Measurements from ENCODE around the gene DNAJC18. TPM values are rescaled to one million over a fixed set of nuclear protein-coding genes. Genes with fewer than 3 reads are reported as not detected.

The DNAJC18 gene
- total and polyA plus RNA-seq, 8 donors, result under 0.01 to 12.1 (median 2.3) TPM; not detected in 1

GRCh38 chr5:139472386-139473030 is 33.2 kb upstream of the DNAJC18 start:
- Histone ChIP-seq H3K27ac (peak overlapping the region in 4 of 5 donors; percentile 19 to 62 (median 44)), H3K36me3 (peaks cover 0 to 27% (median 21%) of the 10 kb centered on the region in 4 donors), H3K27me3 (no peaks in the 10 kb centered on the region), H3K9me3 (no peaks in the 10 kb centered on the region), H3K4me1 (peaks cover 0 to 47% (median 19%) of the 10 kb centered on the region in 4 donors), H3K4me3 (no peak overlapping the region)
- intact Hi-C loops (cut with DNase I; ENCODE audit: low total_unique reads), result no loop called here
- no peak for DNase-seq
- 83 to 92% (median 86%) methylated on average over 12 to 15 of the region's 15 CpGs for whole genome bisulfite sequencing, 5 donors
- TF ChIP-seq EP300 (IDR thresholded peaks at IDR 0.05), result no peak
- TF ChIP-seq CTCF (IDR thresholded peaks at IDR 0.05), result no peak
- TF ChIP-seq POLR2AphosphoS5 (IDR thresholded peaks at IDR 0.05), result no peak
- no peak for TF ChIP-seq POLR2A (IDR thresholded peaks at IDR 0.05)

GRCh38 chr5:139470821-139471300 is 31.5 kb upstream of the DNAJC18 start, which contains the start of gene SMIM33:
TSS of gene SMIM33 (plus strand) at chr5:139471004. CDS start at chr5:139471122, 118 bp downstream.
- DNase-seq, result peak; percentile 30 to 36
- Histone ChIP-seq H3K9me3 (no peaks in the 10 kb centered on the region), H3K4me3 (no peak within 1 kb of the TSS), H3K27ac (peak within 1 kb of the TSS in 3 of 5 donors; percentile 0 to 41 (median 41)), H3K27me3 (no peaks in the 10 kb centered on the region), H3K4me1 (peaks cover 0 to 41% (median 17%) of the 10 kb centered on the region in 4 donors), H3K36me3 (peaks cover 0 to 11% (median 6%) of the 10 kb centered on the region in 4 donors)
- 20 to 38% (median 30%) methylated on average over 4 to 9 of the region's 9 CpGs for WGBS, 5 donors
- TF ChIP-seq EP300 (IDR thresholded peaks at IDR 0.05) (no peak), POLR2A (IDR thresholded peaks at IDR 0.05) (no peak), CTCF (IDR thresholded peaks at IDR 0.05) (no peak)
- intact Hi-C loops (cut with DNase I; ENCODE audit: low total_unique reads), result no loop called here

GRCh38 chr5:139468421-139468931 is 29.2 kb upstream of the DNAJC18 start:
- H3K9me3 ChIP-seq, result no peaks in the 10 kb centered on the region
- H3K36me3 ChIP-seq, result no peaks in the 10 kb centered on the region
- TF ChIP-seq POLR2A (IDR thresholded peaks at IDR 0.05) (no peak), CTCF (IDR thresholded peaks at IDR 0.05) (no peak), POLR2AphosphoS5 (IDR thresholded peaks at IDR 0.05) (no peak)
- DNase-seq, result no peak
- no peaks in the 10 kb centered on the region for H3K27me3 ChIP-seq
- no peak overlapping the region for H3K4me3 ChIP-seq
- peaks cover 0 to 17% (median 7%) of the 10 kb centered on the region in 4 donors for H3K4me1 ChIP-seq
- intact Hi-C loops (cut with DNase I; ENCODE audit: low total_unique reads), result no loop called here
- 74 to 91% (median 77%) methylated on average over 8 of the region's 8 CpGs for WGBS, 5 donors
- no peak overlapping the region for H3K27ac ChIP-seq

- peaks cover 10 to 23% (median 15%) of the 10 kb centered on the region in 4 donors for H3K4me1 ChIP-seq
- no peaks in the 10 kb centered on the region for H3K27me3 ChIP-seq
- intact Hi-C loops (cut with DNase I; ENCODE audit: low total_unique reads), result no loop called here
- 84 to 89% (median 87%) methylated on average over 10 of the region's 10 CpGs for WGBS, 5 donors
- no peaks in the 10 kb centered on the region for H3K36me3 ChIP-seq
- TF ChIP-seq POLR2AphosphoS5 (IDR thresholded peaks at IDR 0.05), result no peak
- TF ChIP-seq EP300 (IDR thresholded peaks at IDR 0.05), result no peak
- TF ChIP-seq POLR2A (IDR thresholded peaks at IDR 0.05), result no peak
- no peak for TF ChIP-seq CTCF (IDR thresholded peaks at IDR 0.05)
- peak in 1 of 2 donors; percentile 60 for DNase-seq
- peak within 1 kb of the TSS in 3 of 4 donors; percentile 1 to 15 (median 5) for H3K4me3 ChIP-seq
- H3K27ac ChIP-seq, result peak within 1 kb of the TSS; percentile 39 to 79 (median 62)
- H3K9me3 ChIP-seq, result no peaks in the 10 kb centered on the region
These were observed 23.4 kb upstream of the DNAJC18 start, which contains the start of gene ECSCR for GRCh38 chr5:139462586-139463276. TSS of gene ECSCR (minus strand) at chr5:139462743. CDS start at chr5:139462670, 73 bp downstream.
